CD4-positive, alpha-beta T cell treated with Interleukin-1 beta for 1 hour (primary cell): Measurements from ENCODE around the gene NRL.

ENCODE experiments used
- DNase-seq, 2 donors: peaks; one replicate each; pipeline ENCODE4 v3.0.0-alpha.2; 2020 to 2022

NRL gene

GRCh38 chr14:24065408-24065807, 49.3 kb downstream of the NRL start:
- DNase-seq: no peak

GRCh38 chr14:24064856-24065255, 49.9 kb downstream of the NRL start:
- no peak for DNase-seq

- no peak for DNase-seq
Measured at GRCh38 chr14:24064091-24064795, 50.5 kb downstream of the NRL start.

GRCh38 chr14:24063263-24063836, 51.4 kb downstream of the NRL start:
- DNase-seq: no peak

- DNase-seq: no peak
Measured at GRCh38 chr14:24062216-24062980, 52.4 kb downstream of the NRL start.

GRCh38 chr14:24060984-24061913, 53.5 kb downstream of the NRL start:
- no peak for DNase-seq

- no peak for DNase-seq
Measured at GRCh38 chr14:24060443-24060842, 54.3 kb downstream of the NRL start.

- no peak for DNase-seq
Measured at GRCh38 chr14:24059841-24060388, 54.8 kb downstream of the NRL start.

GRCh38 chr14:24058951-24059475, 55.7 kb downstream of the NRL start:
- no peak for DNase-seq

- DNase-seq: peak; percentile 53 to 80
Measured at GRCh38 chr14:24058260-24058950, 56.3 kb downstream of the NRL start.

- DNase-seq: no peak
Measured at GRCh38 chr14:24057867-24058259, 56.9 kb downstream of the NRL start.

- DNase-seq: no peak
Measured at GRCh38 chr14:24057271-24057670, 57.5 kb downstream of the NRL start.

GRCh38 chr14:24056800-24057184, 58.0 kb downstream of the NRL start:
- DNase-seq: no peak

GRCh38 chr14:24055971-24056799, 58.6 kb downstream of the NRL start:
- DNase-seq: no peak

GRCh38 chr14:24054646-24055045, 60.1 kb downstream of the NRL start:
- no peak for DNase-seq

- no peak for DNase-seq
Measured at GRCh38 chr14:24054324-24054641, 60.5 kb downstream of the NRL start.

GRCh38 chr14:24053548-24054323, 61.0 kb downstream of the NRL start:
- DNase-seq: no peak

GRCh38 chr14:24052656-24053547, 61.8 kb downstream of the NRL start:
- peak in 1 of 2 donors; percentile 37 for DNase-seq
